ENCODE results near the gene ACVR1. TPM values are rescaled to one million over a fixed set of nuclear protein-coding genes. Genes with fewer than 3 reads are reported as not detected.

Gene ACVR1
- total and polyA plus RNA-seq, 2 donors (not counting 3 experiments of a cell fraction or from before 2014, with no cell fraction given): 24.8 to 33.6 TPM

DNA sequence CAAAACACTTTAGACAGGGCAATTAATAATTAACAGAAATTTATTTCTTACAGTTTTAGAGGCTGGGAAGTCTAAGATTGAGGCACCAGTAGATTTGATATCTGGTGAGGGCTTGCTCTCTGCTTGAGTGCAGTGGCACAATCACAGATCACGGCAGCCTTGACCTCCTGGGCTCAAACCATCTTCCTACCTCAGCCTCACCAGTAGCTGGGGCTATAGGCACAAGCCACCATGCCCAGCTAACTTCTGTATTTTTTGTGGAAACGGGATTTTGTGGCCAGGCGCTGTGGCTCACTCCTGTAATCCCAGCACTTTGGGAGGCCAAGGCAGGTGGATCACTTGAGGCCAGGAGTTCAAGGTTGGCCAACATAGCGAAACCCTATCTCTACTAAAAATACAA, 29.0 kb upstream of the ACVR1 start:
- no peaks in the 10 kb centered on the region for H3K9me3 ChIP-seq (replicated peaks; ENCODE audit: control insufficient read depth, insufficient read depth, low read length)
- no peak overlapping the region for H3K9ac ChIP-seq (replicated peaks; ENCODE audit: extremely low read depth, insufficient read depth, low read length)
- no peak for FAIRE-seq
- H3K4me1 ChIP-seq (ENCODE audit: control insufficient read depth, extremely low read depth, insufficient read depth, low read length): no peaks in the 10 kb centered on the region
- BruUV-seq (replicated peaks): no TSS peak
- H3K27ac ChIP-seq (ENCODE audit: insufficient read depth, low read depth, low read length): no peak overlapping the region
- no peaks in the 10 kb centered on the region for H3K27me3 ChIP-seq (ENCODE audit: control insufficient read depth in 2 of 2, insufficient read depth in 2 of 2, low read length in 2 of 2)
- no peak overlapping the region for H3K4me2 ChIP-seq (ENCODE audit: insufficient read depth, low read length)
- dilution Hi-C loops (cut with MboI; ENCODE audit: extremely low pct_ligation_motif_present, low sequenced_read_pairs): no loop called here
- no peak for DNase-seq (ENCODE audit: low read depth, low spot score)
- intact Hi-C loops (cut with micrococcal nuclease): no loop called here
- no peaks in the 10 kb centered on the region for H4K20me1 ChIP-seq (replicated peaks; ENCODE audit: control insufficient read depth, extremely low read depth, insufficient read depth, low read length)
- TF ChIP-seq POLR2A (IDR thresholded peaks at IDR 0.05; ENCODE audit: low read depth, low read length) (no peak), FOS (IDR thresholded peaks at IDR 0.05; ENCODE audit: borderline replicate concordance, insufficient read depth, low read length) (no peak), MYC (IDR thresholded peaks at IDR 0.05; ENCODE audit: low read depth, low read length) (no peak), POLR2AphosphoS5 (IDR thresholded peaks at IDR 0.05; ENCODE audit: insufficient read depth, low read depth, low read length) (no peak), GATA2 (IDR thresholded peaks at IDR 0.05; ENCODE audit: insufficient read depth, insufficient read length, low read depth, low read length) (no peak), EZH2 (IDR thresholded peaks at IDR 0.05; ENCODE audit: borderline replicate concordance, low read depth, low read length, severe bottlenecking) (no peak), JUN (IDR thresholded peaks at IDR 0.05; ENCODE audit: borderline replicate concordance, insufficient read depth, insufficient read length, low read depth) (no peak), CTCF (IDR thresholded peaks at IDR 0.05; ENCODE audit: extremely low read depth in 1 of 2, insufficient read depth in 1 of 2, low read depth in 1 of 2, low read length in 2 of 2) (no peak)
- TF ChIP-seq, protein P1, sequence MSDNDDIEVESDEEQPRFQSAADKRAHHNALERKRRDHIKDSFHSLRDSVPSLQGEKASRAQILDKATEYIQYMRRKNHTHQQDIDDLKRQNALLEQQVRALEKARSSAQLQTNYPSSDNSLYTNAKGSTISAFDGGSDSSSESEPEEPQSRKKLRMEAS (IDR thresholded peaks at IDR 0.05; ENCODE audit: insufficient read depth, insufficient read length): no peak
- no peak overlapping the region for H3K4me3 ChIP-seq (replicated peaks in 1 of 3; ENCODE audit: insufficient read depth in 1 of 3, low read depth in 1 of 3, low read length in 3 of 3)
- H2AFZ ChIP-seq (ENCODE audit: low read depth, low read length): no peak overlapping the region
- CTCF ChIA-PET: interaction anchor here (1.2 kb wide), 1 partner anchor 29 kb away, joined by 3 read pairs; the partner anchor contains the start of gene ACVR1
- H3K9me1 ChIP-seq (replicated peaks; ENCODE audit: control insufficient read depth, extremely low read depth, insufficient read depth, low read length): no peaks in the 10 kb centered on the region
- POLR2A ChIA-PET: no interaction called here
- no peaks in the 10 kb centered on the region for H3K36me3 ChIP-seq (ENCODE audit: control insufficient read depth in 2 of 2, extremely low read depth in 1 of 2, insufficient read depth in 2 of 2, low read length in 2 of 2)
- no peaks in the 10 kb centered on the region for H3K79me2 ChIP-seq (ENCODE audit: control insufficient read depth, insufficient read depth, low read length)

Data from endothelial cell of umbilical vein (primary cell).